Activated CD8-positive, alpha-beta memory T cell treated with anti-CD3 and anti-CD28 coated beads for 24 hours (primary cell): ENCODE data around the gene UBAC2.

Source experiments
- DNase-seq: peaks from one replicate; pipeline ENCODE4 v3.0.0-alpha.2; 2020

The UBAC2 gene

GRCh38 chr13:99315186-99315585 lies 114.5 kb downstream of the UBAC2 start:
- no peak for DNase-seq

GRCh38 chr13:99316224-99316623 lies 115.6 kb downstream of the UBAC2 start:
- no peak for DNase-seq

GRCh38 chr13:99316657-99317256 lies 116.1 kb downstream of the UBAC2 start:
- DNase-seq, result no peak

GRCh38 chr13:99320693-99321481 lies 120.2 kb downstream of the UBAC2 start:
- no peak for DNase-seq

- DNase-seq, result no peak
Measured at GRCh38 chr13:99321709-99322108, 121.1 kb downstream of the UBAC2 start.

- no peak for DNase-seq
Measured at GRCh38 chr13:99322297-99323103, 121.8 kb downstream of the UBAC2 start.

GRCh38 chr13:99323488-99323887 lies 122.8 kb downstream of the UBAC2 start:
- no peak for DNase-seq

GRCh38 chr13:99326012-99326411 lies 125.4 kb downstream of the UBAC2 start:
- no peak for DNase-seq

- no peak for DNase-seq
Measured at GRCh38 chr13:99327126-99327525, 126.5 kb downstream of the UBAC2 start.

GRCh38 chr13:99327761-99328160 lies 127.1 kb downstream of the UBAC2 start:
- DNase-seq, result no peak

- no peak for DNase-seq
Measured at GRCh38 chr13:99329477-99329876, 128.8 kb downstream of the UBAC2 start.

- DNase-seq, result no peak
Measured at GRCh38 chr13:99330942-99331341, 130.3 kb downstream of the UBAC2 start.

GRCh38 chr13:99331881-99332293 lies 131.2 kb downstream of the UBAC2 start:
- DNase-seq, result no peak

- DNase-seq, result no peak
Measured at GRCh38 chr13:99332456-99332855, 131.8 kb downstream of the UBAC2 start.

- DNase-seq, result no peak
Measured at GRCh38 chr13:99334221-99334620, 133.6 kb downstream of the UBAC2 start.

- DNase-seq, result no peak
Measured at GRCh38 chr13:99335087-99335486, 134.4 kb downstream of the UBAC2 start.

- no peak for DNase-seq
Measured at GRCh38 chr13:99335603-99336002, 134.9 kb downstream of the UBAC2 start.

- DNase-seq, result no peak
Measured at GRCh38 chr13:99339230-99339721, 138.6 kb downstream of the UBAC2 start.

- no peak for DNase-seq
Measured at GRCh38 chr13:99339736-99340397, 139.2 kb downstream of the UBAC2 start.

- no peak for DNase-seq
Measured at GRCh38 chr13:99340638-99341037, 140.0 kb downstream of the UBAC2 start.

GRCh38 chr13:99341969-99342722 lies 141.5 kb downstream of the UBAC2 start:
- no peak for DNase-seq

- no peak for DNase-seq
Measured at GRCh38 chr13:99342723-99343315, 142.2 kb downstream of the UBAC2 start.
